ENCODE results near the gene PSMD1. TPM values are rescaled to one million over a fixed set of nuclear protein-coding genes. Genes with fewer than 3 reads are reported as not detected.

The PSMD1 gene
- polyA plus RNA-seq, 1 donor (not counting 4 experiments of a cell fraction or from before 2014, with no cell fraction given): 262 TPM

- no peaks in the 10 kb centered on the region for H3K9me3 ChIP-seq (ENCODE audit: control insufficient read depth, low read depth, low read length)
- no peak for FAIRE-seq
- dilution Hi-C loops (cut with MboI; ENCODE audit: extremely low pct_ligation_motif_present, low sequenced_read_pairs): no loop called here
Observed at GRCh38 chr2:231182513-231182899, 125.8 kb downstream of the PSMD1 start.

GRCh38 chr2:231183851-231184250 lies 127.2 kb downstream of the PSMD1 start:
- TF ChIP-seq EZH2 (IDR thresholded peaks at IDR 0.05; ENCODE audit: low read length) (no peak), CTCF (optimal IDR thresholded peaks at IDR 0.05 in 1 of 3, IDR thresholded peaks at IDR 0.05 in 1 of 3, conservative IDR thresholded peaks at IDR 0.05 in 1 of 3; ENCODE audit: extremely low read depth in 1 of 3, insufficient read depth in 2 of 3, low read length in 3 of 3) (no peak)
- no peak overlapping the region for H3K9ac ChIP-seq (ENCODE audit: control insufficient read depth, extremely low read depth, insufficient read depth, low read length)
- no peaks in the 10 kb centered on the region for H4K20me1 ChIP-seq (ENCODE audit: control insufficient read depth, extremely low read depth, insufficient read depth, low read length)
- no peak overlapping the region for H3K4me2 ChIP-seq (ENCODE audit: control insufficient read depth, extremely low read depth, insufficient read depth, low read depth, low read length)
- H3K27ac ChIP-seq (ENCODE audit: control insufficient read depth, insufficient read depth, low read length): no peak overlapping the region
- no peak overlapping the region for H3K4me3 ChIP-seq (ENCODE audit: control insufficient read depth in 2 of 3, extremely low read depth in 1 of 3, insufficient read depth in 2 of 3, low read depth in 1 of 3, low read length in 3 of 3)
- H3K79me2 ChIP-seq (ENCODE audit: control insufficient read depth, insufficient read depth, low read length): no peaks in the 10 kb centered on the region
- H3K9me3 ChIP-seq (ENCODE audit: control insufficient read depth, low read depth, low read length): no peaks in the 10 kb centered on the region
- FAIRE-seq: no peak
- dilution Hi-C loops (cut with MboI; ENCODE audit: extremely low pct_ligation_motif_present, low sequenced_read_pairs): no loop called here
- no peaks in the 10 kb centered on the region for H3K36me3 ChIP-seq (ENCODE audit: control insufficient read depth in 2 of 2, extremely low read depth in 1 of 2, insufficient read depth in 2 of 2, low read length in 2 of 2)
- no peaks in the 10 kb centered on the region for H3K9me1 ChIP-seq (ENCODE audit: control insufficient read depth, extremely low read depth, insufficient read depth, low read length)
- H3K4me1 ChIP-seq (ENCODE audit: control insufficient read depth, extremely low read depth, insufficient read depth, low read length): peaks cover 4% of the 10 kb centered on the region
- no peak overlapping the region for H2AFZ ChIP-seq (ENCODE audit: control insufficient read depth, low read length)
- peaks cover 4% of the 10 kb centered on the region for H3K27me3 ChIP-seq (ENCODE audit: control insufficient read depth, extremely low read depth, insufficient read depth, low read length)
- no peak for DNase-seq (ENCODE audit: low read depth, low spot score)

More at GRCh38 chr2:231182513-231182899, 125.8 kb downstream of the PSMD1 start:
- TF ChIP-seq CTCF (optimal IDR thresholded peaks at IDR 0.05 in 1 of 3, IDR thresholded peaks at IDR 0.05 in 1 of 3, conservative IDR thresholded peaks at IDR 0.05 in 1 of 3; ENCODE audit: extremely low read depth in 1 of 3, insufficient read depth in 2 of 3, low read length in 3 of 3): no peak
- TF ChIP-seq EZH2 (IDR thresholded peaks at IDR 0.05; ENCODE audit: low read length): no peak
- H3K9ac ChIP-seq (ENCODE audit: control insufficient read depth, extremely low read depth, insufficient read depth, low read length): no peak overlapping the region
- no peaks in the 10 kb centered on the region for H4K20me1 ChIP-seq (ENCODE audit: control insufficient read depth, extremely low read depth, insufficient read depth, low read length)
- H2AFZ ChIP-seq (ENCODE audit: control insufficient read depth, low read length): no peak overlapping the region
- H3K4me2 ChIP-seq (ENCODE audit: control insufficient read depth, extremely low read depth, insufficient read depth, low read depth, low read length): no peak overlapping the region
- DNase-seq (ENCODE audit: low read depth, low spot score): no peak
- H3K27ac ChIP-seq (ENCODE audit: control insufficient read depth, insufficient read depth, low read length): no peak overlapping the region
- peaks cover 4% of the 10 kb centered on the region for H3K4me1 ChIP-seq (ENCODE audit: control insufficient read depth, extremely low read depth, insufficient read depth, low read length)
- no peaks in the 10 kb centered on the region for H3K36me3 ChIP-seq (ENCODE audit: control insufficient read depth in 2 of 2, extremely low read depth in 1 of 2, insufficient read depth in 2 of 2, low read length in 2 of 2)
- H3K4me3 ChIP-seq (ENCODE audit: control insufficient read depth in 2 of 3, extremely low read depth in 1 of 3, insufficient read depth in 2 of 3, low read depth in 1 of 3, low read length in 3 of 3): no peak overlapping the region
- no peaks in the 10 kb centered on the region for H3K79me2 ChIP-seq (ENCODE audit: control insufficient read depth, insufficient read depth, low read length)
- no peaks in the 10 kb centered on the region for H3K9me1 ChIP-seq (ENCODE audit: control insufficient read depth, extremely low read depth, insufficient read depth, low read length)
- no peaks in the 10 kb centered on the region for H3K27me3 ChIP-seq (ENCODE audit: control insufficient read depth, extremely low read depth, insufficient read depth, low read length)
